DND-41 (cell line): ENCODE measurements around the gene PCARE.

Experiments used
- EZH2 ChIP-seq: IDR thresholded peaks from 3 replicates; pipeline ENCODE4 v1.6.1; 2012; ENCODE audit warnings: borderline replicate concordance, low read depth, mild to moderate bottlenecking, moderate library complexity, low read length, inconsistent platforms; ENCODE audit not compliant: severe bottlenecking
- TF ChIP-seq, protein P1 (sequence below): IDR thresholded peaks from 2 replicates; pipeline ENCODE4 v1.5.1; 2012; ENCODE audit warnings: borderline replicate concordance, low read length, moderate library complexity, mild to moderate bottlenecking; ENCODE audit not compliant: poor library complexity, severe bottlenecking; ENCODE audit errors: extremely low read depth

DNA sequence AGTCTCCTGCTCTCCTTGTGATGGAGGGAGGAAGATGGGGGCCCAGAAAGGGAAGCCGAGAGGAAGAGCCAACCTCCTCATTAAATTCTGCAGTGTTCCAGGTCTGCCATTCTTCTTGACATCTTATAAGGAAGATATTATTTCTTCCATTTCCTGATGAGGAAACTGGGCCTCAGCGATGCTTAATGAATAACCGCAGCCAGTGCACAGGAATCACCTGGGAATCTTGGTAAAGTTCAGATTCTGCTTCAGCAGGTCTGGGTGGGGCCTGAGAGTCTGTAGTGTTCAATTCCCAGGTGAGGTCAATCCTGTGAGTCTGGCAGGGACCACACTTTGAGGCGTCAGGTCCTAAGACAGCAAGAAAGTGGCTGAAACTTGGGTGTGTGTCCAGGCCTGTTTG, 17.3 kb downstream of the PCARE start:
- TF ChIP-seq, protein P1, sequence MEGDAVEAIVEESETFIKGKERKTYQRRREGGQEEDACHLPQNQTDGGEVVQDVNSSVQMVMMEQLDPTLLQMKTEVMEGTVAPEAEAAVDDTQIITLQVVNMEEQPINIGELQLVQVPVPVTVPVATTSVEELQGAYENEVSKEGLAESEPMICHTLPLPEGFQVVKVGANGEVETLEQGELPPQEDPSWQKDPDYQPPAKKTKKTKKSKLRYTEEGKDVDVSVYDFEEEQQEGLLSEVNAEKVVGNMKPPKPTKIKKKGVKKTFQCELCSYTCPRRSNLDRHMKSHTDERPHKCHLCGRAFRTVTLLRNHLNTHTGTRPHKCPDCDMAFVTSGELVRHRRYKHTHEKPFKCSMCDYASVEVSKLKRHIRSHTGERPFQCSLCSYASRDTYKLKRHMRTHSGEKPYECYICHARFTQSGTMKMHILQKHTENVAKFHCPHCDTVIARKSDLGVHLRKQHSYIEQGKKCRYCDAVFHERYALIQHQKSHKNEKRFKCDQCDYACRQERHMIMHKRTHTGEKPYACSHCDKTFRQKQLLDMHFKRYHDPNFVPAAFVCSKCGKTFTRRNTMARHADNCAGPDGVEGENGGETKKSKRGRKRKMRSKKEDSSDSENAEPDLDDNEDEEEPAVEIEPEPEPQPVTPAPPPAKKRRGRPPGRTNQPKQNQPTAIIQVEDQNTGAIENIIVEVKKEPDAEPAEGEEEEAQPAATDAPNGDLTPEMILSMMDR = no peak
- TF ChIP-seq EZH2 = no peak
